HL-60/S4 treated with retinoic acid at 250 ng/mL for 4 days and 3 days (cell line): ENCODE results near the gene KRT12.

Experiments
- in situ Hi-C: fragments of 300-500 bp; cut with MboI; formaldehyde crosslinking; loops from 2 replicates; pipeline ENCODE4 v1.7.0; 2022; ENCODE audit warnings: low sequenced_read_pairs

Gene KRT12

GRCh38 chr17:40866838-40867237, at the start of gene KRT12:
TSS of gene KRT12 (minus strand) at chr17:40867223. CDS start at chr17:40867186, 37 bp downstream.
- in situ Hi-C loops = no loop called here

GRCh38 chr17:40916366-40916765, 49.3 kb upstream of the KRT12 start:
- in situ Hi-C loops = loop anchor here (25.0 kb wide), 1 partner anchor 746 kb away; no protein-coding TSS in a partner anchor

GRCh38 chr17:40915721-40916256, 48.8 kb upstream of the KRT12 start:
- in situ Hi-C loops = loop anchor here (25.0 kb wide), 1 partner anchor 747 kb away; no protein-coding TSS in a partner anchor

GRCh38 chr17:40915199-40915661, 48.2 kb upstream of the KRT12 start:
- in situ Hi-C loops = loop anchor here (25.0 kb wide), 1 partner anchor 747 kb away; no protein-coding TSS in a partner anchor

- in situ Hi-C loops = loop anchor here (25.0 kb wide), 1 partner anchor 748 kb away; no protein-coding TSS in a partner anchor
These were observed 47.2 kb upstream of the KRT12 start for GRCh38 chr17:40914075-40914855.

GRCh38 chr17:40912486-40913210, 45.6 kb upstream of the KRT12 start:
- in situ Hi-C loops = loop anchor here (25.0 kb wide), 1 partner anchor 750 kb away; no protein-coding TSS in a partner anchor

- in situ Hi-C loops = loop anchor here (25.0 kb wide), 1 partner anchor 752 kb away; no protein-coding TSS in a partner anchor
These were observed 43.4 kb upstream of the KRT12 start for GRCh38 chr17:40910441-40910841.

- in situ Hi-C loops = loop anchor here (25.0 kb wide), 1 partner anchor 753 kb away; no protein-coding TSS in a partner anchor
These were observed 42.7 kb upstream of the KRT12 start for GRCh38 chr17:40909755-40910154.

GRCh38 chr17:40909351-40909750, 42.3 kb upstream of the KRT12 start:
- in situ Hi-C loops = loop anchor here (25.0 kb wide), 1 partner anchor 753 kb away; no protein-coding TSS in a partner anchor

GRCh38 chr17:40906613-40907012, 39.6 kb upstream of the KRT12 start:
- in situ Hi-C loops = loop anchor here (25.0 kb wide), 1 partner anchor 756 kb away; no protein-coding TSS in a partner anchor

GRCh38 chr17:40905370-40905769, 38.3 kb upstream of the KRT12 start:
- in situ Hi-C loops = loop anchor here (25.0 kb wide), 1 partner anchor 757 kb away; no protein-coding TSS in a partner anchor

GRCh38 chr17:40903129-40903847, 36.3 kb upstream of the KRT12 start:
- in situ Hi-C loops = loop anchor here (25.0 kb wide), 1 partner anchor 759 kb away; no protein-coding TSS in a partner anchor

GRCh38 chr17:40902498-40902897, 35.5 kb upstream of the KRT12 start:
- in situ Hi-C loops = loop anchor here (25.0 kb wide), 1 partner anchor 760 kb away; no protein-coding TSS in a partner anchor

GRCh38 chr17:40901981-40902474, 35.0 kb upstream of the KRT12 start:
- in situ Hi-C loops = loop anchor here (25.0 kb wide), 1 partner anchor 760 kb away; no protein-coding TSS in a partner anchor

- in situ Hi-C loops = loop anchor here (25.0 kb wide), 1 partner anchor 761 kb away; no protein-coding TSS in a partner anchor
These were observed 33.9 kb upstream of the KRT12 start for GRCh38 chr17:40900809-40901356.

GRCh38 chr17:40896916-40897455, 30.0 kb upstream of the KRT12 start:
- in situ Hi-C loops = no loop called here

GRCh38 chr17:40895106-40895730, 28.2 kb upstream of the KRT12 start:
- in situ Hi-C loops = no loop called here

- in situ Hi-C loops = no loop called here
These were observed 21.2 kb upstream of the KRT12 start for GRCh38 chr17:40888196-40888720.
